ENCODE measurements around the gene CSF2RB. TPM values are rescaled to one million over a fixed set of nuclear protein-coding genes. Genes with fewer than 3 reads are reported as not detected.

The CSF2RB gene
- total and polyA plus RNA-seq, 12 donors = 0.55 to 12.4 (median 4.4) TPM

GRCh38 chr22:36872084-36872483 is 41.3 kb upstream of the CSF2RB start:
- H3K36me3 ChIP-seq (replicated peaks in 1 of 2) = no peaks in the 10 kb centered on the region
- no peaks in the 10 kb centered on the region for H3K9me3 ChIP-seq (replicated peaks in 1 of 3)
- intact Hi-C loops (cut with DNase I) = loop anchor here (5.0 to 10.0 kb wide), 2 partner anchors 105 to 173 kb away; no protein-coding TSS in a partner anchor
- TF ChIP-seq CTCF (IDR thresholded peaks at IDR 0.05) (no peak), POLR2A (IDR thresholded peaks at IDR 0.05) (no peak)
- H3K4me3 ChIP-seq = no peak overlapping the region
- 85 to 93% (median 88%) methylated on average over 3 of the region's 3 CpGs for WGBS, 4 donors
- no peak overlapping the region for H3K27ac ChIP-seq
- no peaks in the 10 kb centered on the region for H3K27me3 ChIP-seq
- no peaks in the 10 kb centered on the region for H3K4me1 ChIP-seq (replicated peaks in 1 of 2)
- DNase-seq = no peak

- no peak for TF ChIP-seq POLR2A (IDR thresholded peaks at IDR 0.05)
- no peak for TF ChIP-seq CTCF (IDR thresholded peaks at IDR 0.05)
- no peak for DNase-seq
- 82 to 94% (median 89%) methylated on average over 2 of the region's 2 CpGs for WGBS, 4 donors
- Histone ChIP-seq H3K36me3 (replicated peaks in 1 of 2) (no peaks in the 10 kb centered on the region), H3K4me3 (no peak overlapping the region), H3K27me3 (no peaks in the 10 kb centered on the region), H3K27ac (no peak overlapping the region), H3K4me1 (replicated peaks in 1 of 2) (no peaks in the 10 kb centered on the region), H3K9me3 (replicated peaks in 1 of 3) (no peaks in the 10 kb centered on the region)
- intact Hi-C loops (cut with DNase I) = loop anchor here (5.0 to 10.0 kb wide), 2 partner anchors 104 to 172 kb away; no protein-coding TSS in a partner anchor
These were observed 40.4 kb upstream of the CSF2RB start for GRCh38 chr22:36872866-36873498.

GRCh38 chr22:36873614-36874308 is 39.7 kb upstream of the CSF2RB start:
- peak in 6 of 7 donors; percentile 41 to 78 (median 54) for DNase-seq
- H3K27ac ChIP-seq = peak overlapping the region in 1 of 5 donors; percentile 72
- 43 to 59% (median 47%) methylated on average over 5 to 6 of the region's 6 CpGs for WGBS, 4 donors

More at GRCh38 chr22:36873614-36874308, 39.7 kb upstream of the CSF2RB start:
- no peaks in the 10 kb centered on the region for H3K9me3 ChIP-seq (replicated peaks in 1 of 3)
- no peaks in the 10 kb centered on the region for H3K4me1 ChIP-seq (replicated peaks in 1 of 2)
- H3K36me3 ChIP-seq (replicated peaks in 1 of 2) = no peaks in the 10 kb centered on the region
- intact Hi-C loops (cut with DNase I) = loop anchor here (5.0 to 10.0 kb wide), 2 partner anchors 104 to 171 kb away; no protein-coding TSS in a partner anchor
- H3K4me3 ChIP-seq = no peak overlapping the region
- TF ChIP-seq CTCF (IDR thresholded peaks at IDR 0.05) = peak; percentile 23 to 74 (median 58)
- no peak for TF ChIP-seq POLR2A (IDR thresholded peaks at IDR 0.05)
- no peaks in the 10 kb centered on the region for H3K27me3 ChIP-seq
